NCI-H1417 (cell line): ENCODE data around the gene CTTNBP2NL.
A peak's percentile ranks its signal among the peaks of the same experiment; 100 is the strongest.
"Not testable (repeated sequence)": the region's sequence is repeated elsewhere in the genome, so short reads cannot be mapped to it uniquely, and the experiment has no call there.

Experiments
- DNase-seq, 3 experiments: peaks; one replicate each; lab custom pipeline; 2025; lab: John Stamatoyannopoulos, UW

The CTTNBP2NL gene

GRCh38 chr1:112386731-112387346, 9.2 kb upstream of the CTTNBP2NL start:
- DNase-seq, result no peak

DNA sequence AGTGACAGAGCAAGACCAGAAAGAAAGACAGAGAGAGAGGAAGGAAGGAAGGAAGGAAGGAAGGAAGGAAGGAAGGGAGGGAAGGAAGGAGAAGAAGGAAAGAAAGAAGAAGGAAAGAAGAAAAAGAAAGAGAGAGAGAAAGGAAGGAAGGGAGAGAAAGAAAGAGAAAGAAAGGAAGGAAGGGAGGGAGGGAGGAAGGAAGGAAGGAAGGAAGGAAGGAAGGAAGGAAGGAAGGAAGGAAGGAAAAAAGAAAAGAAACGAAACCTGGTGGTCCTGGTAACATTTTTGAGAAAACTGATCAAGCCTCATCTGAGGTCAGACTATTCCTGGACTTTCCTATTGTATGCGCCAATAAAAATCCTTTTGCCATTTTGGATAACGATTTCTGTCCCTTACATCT, 8.2 kb upstream of the CTTNBP2NL start:
- DNase-seq, result no peak

DNA sequence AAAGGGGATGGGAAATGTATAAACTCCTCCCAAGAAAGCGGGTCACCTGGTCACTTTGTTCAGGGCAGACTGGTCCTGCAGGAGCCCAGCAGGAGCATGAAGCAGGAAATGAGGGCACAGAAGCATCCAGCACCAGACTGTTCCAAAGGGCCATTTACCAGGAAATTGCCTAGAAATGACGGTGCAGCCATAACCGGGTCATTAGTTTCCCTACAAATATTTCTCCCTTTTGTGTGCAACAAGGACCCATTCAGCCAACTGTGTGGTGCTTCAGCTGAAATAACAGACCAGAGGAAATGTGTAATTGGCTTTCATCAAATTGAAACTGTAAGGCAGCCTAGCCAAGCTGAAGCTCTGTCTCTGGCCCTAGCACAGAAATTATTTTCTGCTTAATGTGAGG, 7.6 kb upstream of the CTTNBP2NL start:
- peak in 2 of 3 experiments; percentile 14 to 56 for DNase-seq

- DNase-seq, result no peak
Measured at GRCh38 chr1:112389689-112390088, 6.3 kb upstream of the CTTNBP2NL start.

GRCh38 chr1:112390335-112390734, 5.7 kb upstream of the CTTNBP2NL start:
- DNase-seq, result not testable (repeated sequence)

DNA sequence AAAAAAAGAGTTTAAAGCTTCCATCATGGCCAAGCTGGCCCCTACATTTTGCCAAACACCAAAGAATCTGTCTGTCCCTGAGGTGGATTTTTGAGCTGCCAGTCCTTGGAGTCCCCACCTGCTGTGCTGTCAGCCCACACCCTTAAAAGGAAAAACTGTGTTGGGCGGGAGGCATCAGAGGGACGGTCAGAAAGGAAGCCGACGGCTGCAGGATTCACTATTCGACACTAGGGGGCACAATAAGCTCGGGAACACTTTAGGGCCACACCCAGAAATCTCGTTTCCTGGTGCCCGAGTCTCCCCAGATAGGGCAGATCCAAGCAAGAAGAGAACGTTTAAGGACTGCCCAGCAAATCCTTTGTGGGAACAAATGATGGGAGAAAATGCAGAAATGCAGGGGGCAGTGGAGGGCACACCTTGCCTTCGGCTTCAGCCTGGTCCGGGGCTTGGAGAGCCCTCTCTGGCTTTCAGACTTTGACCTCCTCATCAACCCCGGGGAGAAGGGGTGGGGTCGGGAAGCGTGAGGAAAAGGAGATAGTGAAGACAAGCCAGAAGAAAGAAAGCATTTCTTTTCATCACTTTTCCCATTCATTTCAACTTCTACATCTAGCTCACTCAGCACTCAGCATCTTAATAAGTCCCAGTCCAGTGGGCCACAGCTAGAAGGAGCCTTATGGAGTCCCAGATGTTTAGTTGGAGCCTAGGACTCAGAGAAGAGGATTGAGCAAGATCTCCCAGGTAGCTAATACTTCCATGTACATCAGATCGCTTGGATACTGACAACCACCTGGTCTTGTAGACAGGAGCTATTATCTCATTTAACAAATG, 5.0 kb upstream of the CTTNBP2NL start:
- peak; percentile 88 to 97 (median 95) for DNase-seq

DNA sequence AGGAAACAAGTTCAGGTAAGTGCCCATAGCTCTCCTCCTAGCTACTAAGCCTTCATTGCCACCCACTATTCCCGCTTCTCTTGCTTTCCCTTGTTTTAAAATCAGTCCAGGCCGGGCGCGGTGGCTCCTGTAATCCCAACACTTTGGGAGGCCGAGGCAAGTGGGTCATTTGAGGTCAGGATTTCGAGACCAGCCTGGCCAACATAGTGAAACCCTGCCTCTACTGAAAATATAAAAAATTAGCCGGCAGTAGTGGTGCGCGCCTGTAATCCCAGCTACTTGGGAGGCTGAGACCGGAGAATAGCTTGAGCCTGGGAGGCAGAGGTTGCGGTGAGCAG, 4.4 kb upstream of the CTTNBP2NL start:
- DNase-seq, result no peak

- DNase-seq, result no peak
Measured at GRCh38 chr1:112393631-112393974, 2.4 kb upstream of the CTTNBP2NL start.

DNA sequence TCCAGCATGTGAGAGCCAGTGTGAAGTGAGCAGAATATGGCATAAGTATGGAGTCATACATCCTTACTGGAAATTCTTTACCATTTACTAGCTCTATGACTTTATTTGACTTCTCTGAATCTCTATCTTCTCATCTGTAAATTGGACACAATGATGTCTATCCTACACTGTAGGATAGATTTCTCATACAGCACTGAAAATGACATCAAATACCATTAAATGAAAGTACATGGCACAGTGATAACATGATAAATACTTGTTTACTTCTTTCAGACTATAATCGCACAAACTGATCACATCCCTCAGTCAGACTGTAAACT, 1.3 kb upstream of the CTTNBP2NL start:
- DNase-seq, result no peak

DNA sequence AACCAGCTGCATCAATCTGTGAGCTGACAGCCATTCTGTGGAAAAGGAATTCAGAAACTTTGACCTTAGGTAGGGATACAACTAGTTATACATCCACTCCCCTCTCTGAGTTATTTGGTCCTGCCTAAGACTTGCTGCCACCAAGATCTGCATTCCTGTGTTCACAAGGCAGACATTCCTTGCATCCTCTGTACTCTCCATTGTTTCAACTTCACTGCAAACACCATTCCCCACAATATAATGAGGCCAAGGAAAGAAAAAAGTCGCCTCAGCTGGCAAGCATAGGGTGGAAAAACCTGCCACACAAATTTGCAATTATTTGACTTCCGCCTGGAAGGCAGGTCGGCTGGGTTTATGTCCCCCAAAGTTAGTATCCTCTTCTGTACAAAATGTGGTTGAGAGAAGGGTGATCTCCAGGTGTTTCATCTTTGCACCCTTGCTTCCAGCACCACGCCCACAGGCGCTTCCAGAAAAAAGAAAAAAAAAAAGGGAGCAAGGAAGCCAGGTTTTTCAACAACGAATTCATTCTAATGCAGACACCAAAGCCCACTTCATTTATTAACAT, 676 bp upstream of the CTTNBP2NL start:
- DNase-seq, result no peak

GRCh38 chr1:112396653-112397471, 848 bp downstream of the CTTNBP2NL start:
- peak; percentile 31 to 68 (median 64) for DNase-seq

GRCh38 chr1:112397841-112398240, 1.8 kb downstream of the CTTNBP2NL start:
- DNase-seq, result no peak

- DNase-seq, result no peak
Measured at GRCh38 chr1:112399456-112399855, 3.4 kb downstream of the CTTNBP2NL start.

GRCh38 chr1:112400706-112401105, 4.7 kb downstream of the CTTNBP2NL start:
- not testable (repeated sequence) for DNase-seq

GRCh38 chr1:112402682-112403643, 6.9 kb downstream of the CTTNBP2NL start:
- DNase-seq, result no peak

- DNase-seq, result peak in 1 of 3 experiments; percentile 13
Measured at GRCh38 chr1:112406771-112407170, 10.8 kb downstream of the CTTNBP2NL start.

- no peak for DNase-seq
Measured at GRCh38 chr1:112409414-112409813, 13.4 kb downstream of the CTTNBP2NL start.

GRCh38 chr1:112410673-112411072, 14.7 kb downstream of the CTTNBP2NL start:
- no peak for DNase-seq

GRCh38 chr1:112417271-112417670, 21.3 kb downstream of the CTTNBP2NL start:
- DNase-seq, result no peak

- no peak for DNase-seq
Measured at GRCh38 chr1:112418099-112418892, 22.3 kb downstream of the CTTNBP2NL start.

DNA sequence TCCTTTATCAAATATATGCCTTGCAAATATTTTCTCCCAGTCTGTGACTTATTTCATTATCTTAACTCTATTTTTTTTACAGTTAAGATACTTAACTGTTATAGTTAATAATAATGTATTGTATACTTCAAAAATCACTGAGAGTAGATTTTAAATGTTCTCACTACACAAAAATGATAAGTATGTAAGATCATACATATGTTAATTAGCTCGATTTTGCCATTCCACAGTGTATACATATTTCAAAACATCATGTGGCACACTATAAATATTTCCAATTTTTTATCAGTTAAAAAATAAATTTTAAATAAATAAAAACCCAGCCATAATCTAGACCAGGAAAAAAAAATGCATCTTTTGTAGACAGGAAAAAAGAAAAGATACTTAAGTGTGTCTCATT, 27.2 kb downstream of the CTTNBP2NL start:
- no peak for DNase-seq
